ENCODE measurements around the gene ASB16. TPM values are rescaled to one million over a fixed set of nuclear protein-coding genes. Genes with fewer than 3 reads are reported as not detected.

Gene ASB16
- total RNA-seq, 1 experiment from 2014 or later, result 0.19 TPM

- intact Hi-C loops (cut with micrococcal nuclease; ENCODE audit: unreplicated experiment), result no loop called here
- TF ChIP-seq CTCF (IDR thresholded peaks at IDR 0.05; ENCODE audit: unreplicated experiment), result no peak
- H3K4me1 Mint-ChIP-seq (ENCODE audit: low read depth, unreplicated experiment), result no peaks in the 10 kb centered on the region
- peaks cover 21% of the 10 kb centered on the region for H3K27me3 Mint-ChIP-seq (ENCODE audit: unreplicated experiment)
- H3K9me3 Mint-ChIP-seq (ENCODE audit: low read depth, unreplicated experiment), result no peaks in the 10 kb centered on the region
- CTCF ChIA-PET, result interaction anchor here (0.6 to 1.6 kb wide), 21 partner anchors 7 to 833 kb away, joined by 3 to 18 read pairs (median 5); partner anchors contain the start of genes G6PC3, HROB and LSM12
- H3K36me3 Mint-ChIP-seq (ENCODE audit: insufficient read depth, unreplicated experiment), result peaks cover 20% of the 10 kb centered on the region
- peak overlapping the region; percentile 71 for H3K27ac Mint-ChIP-seq (ENCODE audit: unreplicated experiment)
- H3K4me3 Mint-ChIP-seq (ENCODE audit: low read depth, unreplicated experiment), result peak overlapping the region; percentile 86
- DNase-seq, result peak; percentile 21
- BruUV-seq (replicated peaks), result TSS peak; percentile 61
These were observed 47.6 kb upstream of the ASB16 start for GRCh38 chr17:44122816-44123355.

GRCh38 chr17:44123356-44124117 is 47.0 kb upstream of the ASB16 start, which contains the start of gene HDAC5:
TSS of gene HDAC5 (minus strand) at chr17:44123641. CDS start at chr17:44117515, 6,126 bp downstream.
- peak; percentile 98 for DNase-seq
- no TSS peak for BruUV-seq (replicated peaks)
- TF ChIP-seq CTCF (IDR thresholded peaks at IDR 0.05; ENCODE audit: unreplicated experiment), result peak; percentile 80
- Mint-ChIP-seq H3K9me3 (ENCODE audit: low read depth, unreplicated experiment) (no peaks in the 10 kb centered on the region), H3K27me3 (ENCODE audit: unreplicated experiment) (peaks cover 21% of the 10 kb centered on the region), H3K4me3 (ENCODE audit: low read depth, unreplicated experiment) (peak within 1 kb of the TSS; percentile 86), H3K36me3 (ENCODE audit: insufficient read depth, unreplicated experiment) (peaks cover 20% of the 10 kb centered on the region), H3K27ac (ENCODE audit: unreplicated experiment) (peak within 1 kb of the TSS; percentile 93), H3K4me1 (ENCODE audit: low read depth, unreplicated experiment) (no peaks in the 10 kb centered on the region)
- CTCF ChIA-PET, result interaction anchor here (0.6 to 1.6 kb wide), 24 partner anchors 8 to 833 kb away, joined by 3 to 18 read pairs (median 5); partner anchors contain the start of genes G6PC3, HROB and LSM12
- intact Hi-C loops (cut with micrococcal nuclease; ENCODE audit: unreplicated experiment), result no loop called here

- TF ChIP-seq CTCF (IDR thresholded peaks at IDR 0.05; ENCODE audit: unreplicated experiment), result peak; percentile 3
- Mint-ChIP-seq H3K4me3 (ENCODE audit: low read depth, unreplicated experiment) (peak overlapping the region; percentile 86), H3K27me3 (ENCODE audit: unreplicated experiment) (peaks cover 21% of the 10 kb centered on the region), H3K4me1 (ENCODE audit: low read depth, unreplicated experiment) (no peaks in the 10 kb centered on the region), H3K27ac (ENCODE audit: unreplicated experiment) (peak overlapping the region; percentile 93), H3K9me3 (ENCODE audit: low read depth, unreplicated experiment) (no peaks in the 10 kb centered on the region), H3K36me3 (ENCODE audit: insufficient read depth, unreplicated experiment) (peaks cover 20% of the 10 kb centered on the region)
- no TSS peak for BruUV-seq (replicated peaks)
- no peak for DNase-seq
- CTCF ChIA-PET, result interaction anchor here (0.7 to 1.2 kb wide), 12 partner anchors 8 to 579 kb away, joined by 3 to 18 read pairs (median 6); partner anchors contain the start of genes G6PC3 and HROB
- intact Hi-C loops (cut with micrococcal nuclease; ENCODE audit: unreplicated experiment), result no loop called here
These were observed 46.4 kb upstream of the ASB16 start for GRCh38 chr17:44124118-44124438.

- no peak overlapping the region for H3K4me3 Mint-ChIP-seq (ENCODE audit: low read depth, unreplicated experiment)
- H3K36me3 Mint-ChIP-seq (ENCODE audit: insufficient read depth, unreplicated experiment), result peaks cover 8% of the 10 kb centered on the region
- no peak overlapping the region for H3K27ac Mint-ChIP-seq (ENCODE audit: unreplicated experiment)
- CTCF ChIA-PET, result no interaction called here
- intact Hi-C loops (cut with micrococcal nuclease; ENCODE audit: unreplicated experiment), result no loop called here
- BruUV-seq (replicated peaks), result no TSS peak
- no peaks in the 10 kb centered on the region for H3K4me1 Mint-ChIP-seq (ENCODE audit: low read depth, unreplicated experiment)
- no peak for TF ChIP-seq CTCF (IDR thresholded peaks at IDR 0.05; ENCODE audit: unreplicated experiment)
- DNase-seq, result no peak
- H3K27me3 Mint-ChIP-seq (ENCODE audit: unreplicated experiment), result peaks cover 4% of the 10 kb centered on the region
- no peaks in the 10 kb centered on the region for H3K9me3 Mint-ChIP-seq (ENCODE audit: low read depth, unreplicated experiment)
These were observed 42.1 kb upstream of the ASB16 start for GRCh38 chr17:44128383-44128782.

Measured in Calu3 (cell line).